GM19023 (cell line): ENCODE results near the gene HTT-AS.

Experiments used
- ATAC-seq: cut with Tn5 transposase; IDR thresholded peaks from one replicate; pipeline ENCODE4 v1.9.1; 2021; ENCODE audit warnings: mild to moderate bottlenecking, moderate library complexity; ENCODE audit not compliant: unreplicated experiment

The HTT-AS gene

GRCh38 chr4:3031357-3032082 lies 42.8 kb downstream of the HTT-AS start:
- no peak for ATAC-seq

GRCh38 chr4:3030566-3031356 lies 43.6 kb downstream of the HTT-AS start:
- no peak for ATAC-seq

GRCh38 chr4:3029464-3029863 lies 44.9 kb downstream of the HTT-AS start:
- no peak for ATAC-seq

GRCh38 chr4:3026540-3026939 lies 47.8 kb downstream of the HTT-AS start:
- ATAC-seq, result no peak

GRCh38 chr4:3025881-3026280 lies 48.5 kb downstream of the HTT-AS start:
- ATAC-seq, result no peak

GRCh38 chr4:3022651-3023050 lies 51.7 kb downstream of the HTT-AS start:
- no peak for ATAC-seq

GRCh38 chr4:3022112-3022511 lies 52.2 kb downstream of the HTT-AS start:
- ATAC-seq, result no peak

- no peak for ATAC-seq
Measured at GRCh38 chr4:3021627-3022026, 52.7 kb downstream of the HTT-AS start.

- ATAC-seq, result no peak
Measured at GRCh38 chr4:3021127-3021526, 53.2 kb downstream of the HTT-AS start.

GRCh38 chr4:3019145-3019846 lies 55.0 kb downstream of the HTT-AS start:
- ATAC-seq, result no peak

- no peak for ATAC-seq
Measured at GRCh38 chr4:3017504-3017903, 56.8 kb downstream of the HTT-AS start.

- no peak for ATAC-seq
Measured at GRCh38 chr4:3016961-3017360, 57.4 kb downstream of the HTT-AS start.

GRCh38 chr4:3013839-3014350 lies 60.4 kb downstream of the HTT-AS start:
- peak; percentile 78 for ATAC-seq
